ENCODE data around the gene ITGB4.
A peak's percentile ranks its signal among the peaks of the same experiment; 100 is the strongest.

The ITGB4 gene

DNA sequence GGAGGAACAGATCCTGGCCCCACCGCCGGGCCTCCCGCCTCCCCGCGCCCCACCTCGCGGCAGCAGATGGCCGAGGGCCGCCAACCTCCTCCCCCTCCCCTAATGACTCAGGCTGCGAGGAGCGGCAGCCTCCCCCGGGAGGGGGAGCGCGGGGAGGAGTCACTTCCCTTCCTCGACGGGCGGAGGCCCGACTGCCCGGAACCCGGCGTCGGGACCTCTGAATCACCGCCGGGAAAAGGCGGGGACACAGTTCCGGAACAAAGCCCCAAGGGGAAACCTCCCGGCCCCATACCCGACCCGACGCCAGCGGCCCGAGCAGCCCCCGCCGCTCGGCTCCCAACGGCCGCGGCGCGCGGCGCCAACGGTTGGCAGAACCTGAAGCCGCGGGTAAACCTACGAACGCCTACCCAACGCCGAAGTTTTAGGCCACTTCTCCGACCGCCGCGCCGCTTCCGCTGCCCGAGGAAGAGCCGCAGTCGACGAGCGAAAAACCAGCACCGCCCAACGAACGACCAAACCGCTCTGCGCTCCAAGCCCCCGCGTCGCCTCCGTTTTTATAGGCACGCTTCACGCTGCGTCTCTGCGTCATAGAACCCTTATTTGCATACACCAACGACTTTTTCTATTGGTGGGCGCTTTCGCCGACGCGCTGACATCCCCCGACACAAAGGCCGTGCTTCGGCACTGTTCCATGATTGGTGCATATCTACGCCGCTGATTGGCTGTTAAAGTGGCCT is 58.2 kb downstream of the ITGB4 start:
- TF ChIP-seq, protein P1, sequence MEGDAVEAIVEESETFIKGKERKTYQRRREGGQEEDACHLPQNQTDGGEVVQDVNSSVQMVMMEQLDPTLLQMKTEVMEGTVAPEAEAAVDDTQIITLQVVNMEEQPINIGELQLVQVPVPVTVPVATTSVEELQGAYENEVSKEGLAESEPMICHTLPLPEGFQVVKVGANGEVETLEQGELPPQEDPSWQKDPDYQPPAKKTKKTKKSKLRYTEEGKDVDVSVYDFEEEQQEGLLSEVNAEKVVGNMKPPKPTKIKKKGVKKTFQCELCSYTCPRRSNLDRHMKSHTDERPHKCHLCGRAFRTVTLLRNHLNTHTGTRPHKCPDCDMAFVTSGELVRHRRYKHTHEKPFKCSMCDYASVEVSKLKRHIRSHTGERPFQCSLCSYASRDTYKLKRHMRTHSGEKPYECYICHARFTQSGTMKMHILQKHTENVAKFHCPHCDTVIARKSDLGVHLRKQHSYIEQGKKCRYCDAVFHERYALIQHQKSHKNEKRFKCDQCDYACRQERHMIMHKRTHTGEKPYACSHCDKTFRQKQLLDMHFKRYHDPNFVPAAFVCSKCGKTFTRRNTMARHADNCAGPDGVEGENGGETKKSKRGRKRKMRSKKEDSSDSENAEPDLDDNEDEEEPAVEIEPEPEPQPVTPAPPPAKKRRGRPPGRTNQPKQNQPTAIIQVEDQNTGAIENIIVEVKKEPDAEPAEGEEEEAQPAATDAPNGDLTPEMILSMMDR (IDR thresholded peaks at IDR 0.05): no peak

DNA sequence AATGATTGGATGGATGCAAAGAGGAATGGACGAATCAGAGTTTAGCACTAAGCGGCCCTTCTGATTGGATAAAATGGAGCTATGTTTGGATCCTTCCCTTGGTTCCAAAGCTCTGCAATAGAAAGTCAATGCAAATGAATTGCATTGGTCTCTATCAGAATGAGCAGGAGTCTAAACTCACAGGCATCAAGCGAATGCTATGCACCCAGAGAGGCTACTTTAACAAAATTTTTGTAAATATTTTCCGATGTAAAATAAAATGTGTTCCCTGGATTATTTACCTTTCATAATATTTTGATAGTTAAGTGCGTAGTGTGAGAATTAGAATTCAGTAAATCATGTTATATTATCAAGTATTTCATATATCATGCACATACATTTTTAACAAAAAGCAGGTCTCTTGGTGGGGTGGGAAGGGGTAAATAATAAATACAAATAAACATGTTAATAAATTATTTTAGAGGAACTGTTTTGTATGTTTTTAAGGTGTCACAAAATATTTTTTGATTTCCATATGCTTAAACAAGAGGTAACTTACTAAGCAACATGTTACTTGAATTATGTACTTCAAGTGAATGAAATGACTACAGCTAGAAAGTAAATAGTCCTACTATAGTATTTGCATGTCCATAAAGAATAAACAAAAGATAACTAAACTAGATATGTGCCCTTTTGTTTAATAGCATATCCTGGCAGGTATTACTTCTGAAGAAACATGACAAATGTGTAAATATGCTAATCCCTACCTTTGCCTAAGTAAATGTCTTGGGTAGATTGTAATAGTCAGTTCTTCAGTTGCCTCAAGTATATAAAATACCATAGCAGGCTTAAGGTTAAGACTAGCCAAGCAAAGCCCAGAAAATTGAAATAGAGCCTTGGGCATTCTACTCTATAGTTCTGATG is 59.0 kb downstream of the ITGB4 start:
- TF ChIP-seq, protein P1 (IDR thresholded peaks at IDR 0.05): no peak

DNA sequence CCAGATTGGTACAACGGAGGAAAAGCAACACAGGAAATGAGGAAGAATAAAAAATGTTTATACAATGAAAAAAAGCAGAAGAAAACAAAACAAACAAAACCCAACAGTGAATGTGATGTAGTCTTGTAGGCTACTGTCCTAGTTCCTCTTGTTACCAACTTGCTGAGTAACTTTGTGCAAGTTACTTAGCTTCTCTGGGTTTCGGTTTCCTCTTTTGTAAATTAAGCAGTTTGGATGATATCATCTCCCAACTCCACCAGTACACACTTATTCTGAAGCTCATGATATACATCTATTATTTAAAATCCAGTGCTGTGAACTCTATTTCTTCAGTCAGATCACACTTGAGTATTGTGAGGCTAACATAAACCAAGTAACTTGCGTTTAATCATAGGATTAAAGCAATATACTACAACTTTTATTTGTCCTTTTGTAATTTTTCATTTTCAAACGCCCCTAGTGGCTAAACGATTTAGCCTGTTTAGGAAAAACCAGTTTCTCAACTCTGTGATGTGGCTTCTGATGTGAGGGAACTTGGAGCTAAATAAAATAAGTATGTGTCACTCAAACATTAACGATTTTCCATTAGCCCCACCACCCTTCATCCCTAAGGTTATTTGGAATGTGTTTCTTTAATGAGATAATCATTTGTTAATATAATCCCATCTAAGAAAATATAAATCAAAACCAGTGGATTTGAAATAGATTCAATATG is 62.0 kb downstream of the ITGB4 start:
- TF ChIP-seq, protein P1 (IDR thresholded peaks at IDR 0.05): peak; percentile 72

DNA sequence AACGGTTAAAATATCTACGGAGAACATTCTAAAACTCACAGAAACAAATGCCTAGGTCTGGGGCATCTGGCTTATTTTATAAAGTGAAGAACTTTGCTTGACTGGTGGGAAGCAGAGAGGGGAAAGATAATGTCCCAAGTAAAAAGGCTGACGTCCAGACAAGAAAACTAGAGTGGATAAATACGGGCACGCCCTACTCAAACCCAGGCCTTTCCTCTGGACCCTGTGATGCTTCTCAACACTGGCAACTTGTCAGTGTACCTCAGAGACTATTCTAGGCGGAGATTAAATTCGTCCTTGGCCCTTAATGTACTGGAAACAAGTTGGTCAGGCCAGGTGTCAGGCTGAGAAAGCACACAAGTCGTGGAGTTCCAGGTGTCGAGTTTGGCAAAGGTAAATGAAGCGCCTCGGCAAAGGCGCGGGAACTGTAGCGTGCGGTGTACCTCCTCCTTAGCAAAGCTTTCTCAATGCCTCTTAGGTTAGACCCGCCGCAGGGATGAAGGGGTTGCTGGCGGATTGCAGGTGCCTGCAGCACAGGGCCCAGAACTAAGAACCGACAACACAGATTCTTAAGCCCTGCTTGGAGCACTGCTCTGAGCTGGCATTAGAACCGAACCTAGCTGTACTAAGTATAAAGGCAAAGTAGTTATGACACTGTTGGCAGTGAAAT is 62.7 kb downstream of the ITGB4 start:
- TF ChIP-seq, protein P1 (IDR thresholded peaks at IDR 0.05): no peak

DNA sequence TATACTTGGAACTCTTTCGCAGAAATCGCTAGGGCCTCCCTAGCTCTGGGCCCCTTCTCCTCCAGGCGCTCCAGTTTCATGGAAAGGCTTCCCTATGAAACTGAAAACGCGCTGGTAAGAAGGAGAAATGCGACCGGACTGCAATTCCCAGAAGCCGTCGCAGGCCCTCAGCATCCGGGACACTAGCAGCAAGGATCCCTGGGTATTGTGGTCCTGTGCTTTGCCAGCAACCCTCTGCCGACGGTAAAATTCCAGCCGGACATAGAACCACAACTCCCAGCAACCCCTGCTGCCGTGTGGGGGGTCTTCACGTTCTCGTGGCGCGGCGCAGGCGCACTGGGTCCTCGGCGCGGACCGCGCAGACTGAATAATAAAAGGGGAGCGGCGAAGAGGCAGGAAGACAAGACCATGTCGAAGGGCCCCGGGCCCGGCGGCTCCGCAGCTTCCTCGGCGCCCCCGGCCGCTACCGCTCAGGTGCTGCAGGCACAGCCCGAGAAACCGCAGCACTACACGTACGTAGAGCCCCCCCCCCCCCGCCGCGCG is 63.3 kb downstream of the ITGB4 start, which contains the start of gene UNK:
UNK (plus strand) TSS at position 334 of the 543 bp plus-strand sequence; CDS start at position 409, 75 bp downstream.
- TF ChIP-seq, protein P1 (IDR thresholded peaks at IDR 0.05): no peak

DNA sequence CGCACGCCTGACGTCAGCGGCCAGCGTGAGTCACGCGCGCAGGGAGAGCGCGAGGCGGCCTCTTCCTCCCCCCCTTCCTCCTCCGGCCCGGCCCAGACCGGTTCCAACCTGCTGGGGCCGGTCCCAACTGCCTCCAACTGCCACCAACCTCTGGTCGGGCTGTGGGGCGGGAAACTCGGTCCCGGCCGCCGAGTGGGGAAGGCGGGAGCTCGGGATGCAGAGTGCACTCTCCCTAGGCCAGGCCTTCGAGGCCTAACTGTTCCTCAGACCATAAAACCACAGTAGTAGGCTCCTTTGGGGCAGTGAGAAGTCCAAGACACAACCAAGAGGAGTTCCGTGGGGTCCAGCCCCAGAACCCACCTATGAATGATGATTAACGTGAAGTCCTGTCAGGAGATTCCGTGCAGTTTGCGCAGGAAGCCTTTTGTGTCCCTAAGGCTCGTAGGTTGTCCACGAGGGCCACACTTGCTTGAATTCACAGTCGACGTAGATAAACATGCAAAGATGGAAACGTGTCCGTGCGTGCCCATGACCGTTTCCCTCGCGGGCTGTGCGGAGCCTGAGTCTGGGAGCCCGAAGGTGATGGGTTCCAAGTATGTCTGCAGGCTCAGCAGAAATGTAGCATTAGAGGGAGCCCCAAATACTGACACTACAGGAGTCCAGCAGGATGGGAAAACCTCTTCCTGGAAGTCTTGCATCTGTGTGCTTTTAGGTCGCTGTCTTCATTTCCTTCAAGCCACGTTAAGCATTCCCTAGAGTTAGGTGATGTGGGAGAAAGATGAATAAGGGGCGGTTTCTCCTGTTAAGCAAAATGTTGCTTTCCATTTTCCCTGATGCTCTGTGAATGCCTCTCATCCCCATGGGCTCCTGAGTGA is 64.0 kb downstream of the ITGB4 start:
- TF ChIP-seq, protein P1 (IDR thresholded peaks at IDR 0.05): no peak

Data from LNCAP (cell line).